HFFc6 (cell line): ENCODE results near the gene METTL23. TPM values are rescaled to one million over a fixed set of nuclear protein-coding genes. Genes with fewer than 3 reads are reported as not detected.

Source experiments
- DNase-seq: peaks from one replicate; pipeline ENCODE4 v3.0.0-alpha.2; 2018
- H3K27ac Mint-ChIP-seq: 2 replicates; pipeline ENCODE4 v1.8.0; 2020; ENCODE audit warnings: mild to moderate bottlenecking, mixed read lengths
- H3K27me3 Mint-ChIP-seq: 2 replicates; pipeline ENCODE4 v1.8.0; 2021; ENCODE audit warnings: mild to moderate bottlenecking, moderate library complexity, mixed read lengths; ENCODE audit not compliant: insufficient read depth
- H3K36me3 Mint-ChIP-seq: 2 replicates; pipeline ENCODE4 v1.8.0; 2021; ENCODE audit warnings: low read depth, mixed read lengths
- H3K4me1 Mint-ChIP-seq: 2 replicates; pipeline ENCODE4 v1.8.0; 2020; ENCODE audit warnings: low read depth, mixed read lengths
- H3K4me3 Mint-ChIP-seq: 2 replicates; pipeline ENCODE4 v1.8.0; 2020; ENCODE audit warnings: mild to moderate bottlenecking, moderate library complexity, mixed read lengths
- H3K9me3 Mint-ChIP-seq: 2 replicates; pipeline ENCODE4 v1.8.0; 2020; ENCODE audit warnings: mild to moderate bottlenecking, mixed read lengths
- total RNA-seq, 6 experiments: library from RNA; stranded (reverse); fragmentation: NEBNext Ultra II Directional; extraction: Animal tissue kit (Norgen Biotek cat#: 25700); gene quantifications; 2 replicates in 1 of 6; 3 replicates in 5 of 6; pipeline ENCODE4 v1.2.3, GENCODE V29; 2021
- TF ChIP-seq, protein P1 (sequence below): fragments of 200-600 bp; sonication (generic); IDR thresholded peaks from 2 replicates; pipeline ENCODE4 v1.5.0; 2021; ENCODE audit warnings: antibody characterized with exemption, mild to moderate bottlenecking

METTL23 gene
- total RNA-seq, 6 experiments from 2014 or later = 30.1 to 32.8 (median 31.1) TPM

DNA sequence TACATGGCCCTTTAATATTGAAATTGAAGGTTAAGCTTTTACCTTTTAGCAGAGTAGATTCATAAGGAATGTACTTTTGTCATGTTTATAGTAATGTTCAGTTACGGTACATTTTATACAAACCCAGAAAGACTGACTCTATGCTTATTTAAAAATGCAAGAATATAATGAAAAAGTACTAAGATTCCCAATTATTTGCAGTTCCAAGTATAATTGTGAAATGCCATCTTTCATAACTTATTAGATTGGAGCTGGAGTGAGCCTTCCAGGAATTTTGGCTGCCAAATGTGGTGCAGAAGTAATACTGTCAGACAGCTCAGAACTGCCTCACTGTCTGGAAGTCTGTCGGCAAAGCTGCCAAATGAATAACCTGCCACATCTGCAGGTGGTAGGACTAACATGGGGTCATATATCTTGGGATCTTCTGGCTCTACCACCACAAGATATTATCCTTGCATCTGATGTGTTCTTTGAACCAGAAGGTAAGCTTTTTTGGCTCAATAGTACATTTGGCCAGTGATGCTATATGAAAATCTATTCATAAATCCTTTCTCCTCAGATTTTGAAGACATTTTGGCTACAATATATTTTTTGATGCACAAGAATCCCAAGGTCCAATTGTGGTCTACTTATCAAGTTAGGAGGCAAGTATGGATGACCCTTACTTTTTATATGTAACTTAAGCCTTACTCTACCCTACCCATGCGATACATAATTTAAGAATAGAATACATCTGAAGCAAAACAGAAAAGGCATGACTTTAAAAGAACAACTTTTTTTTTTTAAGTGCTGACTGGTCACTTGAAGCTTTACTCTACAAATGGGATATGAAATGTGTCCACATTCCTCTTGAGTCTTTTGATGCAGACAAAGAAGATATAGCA is 6.3 kb downstream of the METTL23 start:
- TF ChIP-seq, protein P1, sequence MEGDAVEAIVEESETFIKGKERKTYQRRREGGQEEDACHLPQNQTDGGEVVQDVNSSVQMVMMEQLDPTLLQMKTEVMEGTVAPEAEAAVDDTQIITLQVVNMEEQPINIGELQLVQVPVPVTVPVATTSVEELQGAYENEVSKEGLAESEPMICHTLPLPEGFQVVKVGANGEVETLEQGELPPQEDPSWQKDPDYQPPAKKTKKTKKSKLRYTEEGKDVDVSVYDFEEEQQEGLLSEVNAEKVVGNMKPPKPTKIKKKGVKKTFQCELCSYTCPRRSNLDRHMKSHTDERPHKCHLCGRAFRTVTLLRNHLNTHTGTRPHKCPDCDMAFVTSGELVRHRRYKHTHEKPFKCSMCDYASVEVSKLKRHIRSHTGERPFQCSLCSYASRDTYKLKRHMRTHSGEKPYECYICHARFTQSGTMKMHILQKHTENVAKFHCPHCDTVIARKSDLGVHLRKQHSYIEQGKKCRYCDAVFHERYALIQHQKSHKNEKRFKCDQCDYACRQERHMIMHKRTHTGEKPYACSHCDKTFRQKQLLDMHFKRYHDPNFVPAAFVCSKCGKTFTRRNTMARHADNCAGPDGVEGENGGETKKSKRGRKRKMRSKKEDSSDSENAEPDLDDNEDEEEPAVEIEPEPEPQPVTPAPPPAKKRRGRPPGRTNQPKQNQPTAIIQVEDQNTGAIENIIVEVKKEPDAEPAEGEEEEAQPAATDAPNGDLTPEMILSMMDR = no peak
- no peak for DNase-seq
- Mint-ChIP-seq H3K4me1 (peaks cover 41% of the 10 kb centered on the region), H3K36me3 (peaks cover 40% of the 10 kb centered on the region), H3K4me3 (peak overlapping the region; percentile 99), H3K27ac (peak overlapping the region; percentile 96), H3K27me3 (peaks cover 15% of the 10 kb centered on the region), H3K9me3 (no peaks in the 10 kb centered on the region)

DNA sequence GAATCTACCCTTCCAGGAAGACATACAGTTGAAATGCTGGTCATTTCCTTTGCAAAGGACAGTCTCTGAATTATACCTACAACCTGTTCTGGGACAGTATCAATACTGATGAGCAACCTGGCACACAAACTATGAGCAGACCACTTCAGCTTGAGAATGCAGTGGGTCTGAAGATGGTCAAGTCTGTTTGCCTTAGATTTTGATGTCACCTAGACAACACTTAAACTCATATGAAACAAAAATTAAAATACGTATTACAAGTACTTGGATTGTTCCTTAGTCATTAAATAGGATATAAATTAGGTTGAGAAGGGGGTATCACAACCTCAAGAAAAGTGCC is 6.9 kb downstream of the METTL23 start:
- peak overlapping the region; percentile 96 for H3K27ac Mint-ChIP-seq
- H3K27me3 Mint-ChIP-seq = peaks cover 15% of the 10 kb centered on the region
- H3K4me3 Mint-ChIP-seq = peak overlapping the region; percentile 99
- DNase-seq = no peak
- H3K36me3 Mint-ChIP-seq = peaks cover 40% of the 10 kb centered on the region
- TF ChIP-seq, protein P1 = no peak
- H3K4me1 Mint-ChIP-seq = peaks cover 39% of the 10 kb centered on the region
- H3K9me3 Mint-ChIP-seq = no peaks in the 10 kb centered on the region

DNA sequence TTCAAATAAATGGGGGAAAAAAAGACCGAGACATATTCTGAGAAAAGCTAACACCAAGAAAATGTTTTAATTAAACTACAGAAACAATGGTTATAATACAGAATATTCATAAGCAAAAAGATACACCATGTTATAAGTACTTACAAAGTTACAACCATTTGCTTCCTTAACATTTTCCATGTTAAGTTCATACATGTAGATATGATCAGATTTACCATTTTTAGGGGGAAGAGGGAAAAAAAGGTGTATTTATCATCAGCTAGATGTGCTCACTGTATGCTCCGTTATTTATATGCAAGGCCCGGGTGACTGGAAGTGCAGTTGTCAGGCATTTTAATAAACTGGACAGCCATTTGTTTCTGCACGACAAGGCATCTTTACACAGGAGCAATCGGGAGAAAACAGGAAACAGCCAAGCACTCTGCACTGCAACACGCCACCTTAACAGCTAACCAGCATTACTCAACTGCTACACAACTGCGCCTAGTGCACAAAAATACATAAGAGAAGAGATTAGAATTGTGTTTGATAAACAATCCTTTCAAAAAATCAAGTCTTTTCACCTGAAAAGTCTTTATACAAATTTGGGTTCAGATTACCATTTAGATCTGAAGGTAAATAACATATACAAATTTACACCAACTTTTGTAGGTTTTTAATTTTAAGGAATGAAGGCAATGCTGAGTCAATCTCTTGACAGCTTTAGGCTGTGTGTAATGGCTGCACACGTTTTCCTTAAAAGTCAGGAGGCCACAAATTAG is 7.6 kb downstream of the METTL23 start:
- no peaks in the 10 kb centered on the region for H3K9me3 Mint-ChIP-seq
- DNase-seq = peak; percentile 46
- TF ChIP-seq, protein P1 = no peak
- H3K4me3 Mint-ChIP-seq = peak overlapping the region; percentile 99
- peaks cover 44% of the 10 kb centered on the region for H3K4me1 Mint-ChIP-seq
- peaks cover 15% of the 10 kb centered on the region for H3K27me3 Mint-ChIP-seq
- H3K36me3 Mint-ChIP-seq = peaks cover 40% of the 10 kb centered on the region
- peak overlapping the region; percentile 96 for H3K27ac Mint-ChIP-seq

DNA sequence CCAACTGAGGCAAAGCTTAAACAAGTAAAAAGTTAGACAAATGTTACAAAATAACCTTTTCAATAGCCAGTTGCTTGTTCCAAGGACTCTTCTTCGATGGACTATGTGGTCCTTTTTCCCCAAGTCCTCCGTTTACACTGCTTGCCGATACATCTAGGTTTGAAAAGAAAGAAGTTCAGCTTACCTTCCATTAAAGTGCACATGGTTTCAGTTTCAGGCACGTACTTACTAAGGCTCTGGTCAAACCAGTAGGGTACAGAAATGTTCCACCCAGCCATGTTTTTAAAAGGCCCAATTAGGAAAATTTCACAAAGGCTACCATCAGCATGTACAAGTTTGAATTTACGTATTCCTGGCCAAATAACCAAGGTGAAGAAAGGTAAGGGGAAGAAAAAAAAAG is 8.4 kb downstream of the METTL23 start:
- TF ChIP-seq, protein P1 = no peak
- peaks cover 15% of the 10 kb centered on the region for H3K27me3 Mint-ChIP-seq
- H3K9me3 Mint-ChIP-seq = no peaks in the 10 kb centered on the region
- H3K27ac Mint-ChIP-seq = peak overlapping the region; percentile 96
- peaks cover 38% of the 10 kb centered on the region for H3K36me3 Mint-ChIP-seq
- peak; percentile 22 for DNase-seq
- peaks cover 43% of the 10 kb centered on the region for H3K4me1 Mint-ChIP-seq
- peak overlapping the region; percentile 99 for H3K4me3 Mint-ChIP-seq

DNA sequence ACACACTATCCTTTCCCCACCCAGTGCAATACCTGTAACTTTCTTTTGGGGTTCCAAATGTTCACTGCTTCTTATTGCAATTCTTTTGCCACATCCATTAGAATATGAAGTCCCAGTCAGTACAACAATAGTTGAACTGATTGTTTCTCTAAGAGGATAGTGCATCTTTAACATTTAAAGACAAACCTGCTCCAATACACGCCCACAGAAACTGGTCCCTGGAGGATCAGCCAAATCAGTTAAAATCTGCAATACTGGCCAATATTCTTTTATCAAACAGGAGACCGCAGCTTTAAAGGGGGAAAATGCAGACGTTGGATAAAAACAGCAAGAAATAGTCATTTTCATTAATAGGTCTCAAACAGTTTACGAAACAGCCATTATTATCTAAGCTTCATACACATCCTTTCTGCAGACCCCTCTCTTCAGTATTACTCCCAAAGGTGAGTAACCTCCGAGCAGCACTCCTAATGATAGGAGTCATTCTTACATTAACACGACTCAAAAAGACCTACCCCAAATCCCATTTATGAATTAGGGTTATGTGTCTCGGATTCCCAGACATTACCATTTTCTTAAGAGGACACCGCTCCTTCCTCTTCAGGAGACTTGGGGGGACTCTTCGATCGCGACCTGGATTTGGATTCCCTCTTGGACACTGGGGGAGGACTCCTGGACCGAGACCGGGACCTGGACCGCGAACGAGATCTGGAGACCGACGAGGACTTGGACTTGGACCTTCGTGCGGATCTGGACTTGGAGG is 9.1 kb downstream of the METTL23 start:
- TF ChIP-seq, protein P1 = no peak
- H3K27me3 Mint-ChIP-seq = peaks cover 15% of the 10 kb centered on the region
- H3K36me3 Mint-ChIP-seq = peaks cover 33% of the 10 kb centered on the region
- peak overlapping the region; percentile 99 for H3K4me3 Mint-ChIP-seq
- H3K27ac Mint-ChIP-seq = peak overlapping the region; percentile 96
- no peak for DNase-seq
- H3K4me1 Mint-ChIP-seq = peaks cover 51% of the 10 kb centered on the region
- H3K9me3 Mint-ChIP-seq = no peaks in the 10 kb centered on the region
